K562 (cell line): ENCODE measurements around the gene SPTA1. TPM values are rescaled to one million over a fixed set of nuclear protein-coding genes. Genes with fewer than 3 reads are reported as not detected.

Source experiments
- ATAC-seq: fragments of 200-7000 bp; cut with Tn5 transposase; 3 replicates; pipeline ENCODE4 v1.9.1; 2020; ENCODE audit warnings: moderate library complexity
- BruUV-seq: library from RNA; stranded (reverse); fragments of 400-500 nt; replicated peaks from 2 replicates; lab custom pipeline; 2021; lab: Mats Ljungman, UMichigan
- CTCF ChIA-PET: fragments of 300-600 bp; formaldehyde crosslinking; extraction: SDS; loops from one replicate; lab custom pipeline; 2021; ENCODE audit warnings: low intra/inter-chr PET ratio; lab: Yijun Ruan, JAX
- POLR2A ChIA-PET: fragments of 300-600, 350-650 bp; sonication (Branson Sonifier 250); formaldehyde crosslinking; extraction: SDS; loops from one replicate; lab custom pipeline; 2021; ENCODE audit warnings: antibody characterized with exemption, inconsistent platforms; lab: Yijun Ruan, JAX
- DNase-seq, 4 experiments: peaks; one replicate each; pipeline versions ENCODE4 v3.0.0 to v3.0.0-alpha.2; 2011 to 2018; ENCODE audit warnings: low spot score in 3 of 4, mixed read lengths in 3 of 4; ENCODE audit errors: extremely low read depth in 1 of 4
- FAIRE-seq: peaks from 2 replicates; lab custom pipeline; 2011; peaks lifted over from hg19 to GRCh38; lab: Jason Lieb, UNC
- H2AFZ ChIP-seq: 2 replicates; pipeline ENCODE4 v1.6.0; 2011; ENCODE audit warnings: low read depth, low read length, control low read depth, inconsistent platforms
- H3K27ac ChIP-seq: fragments of 200-600 bp; 3 replicates; pipeline ENCODE4 v1.8.0; 2011; ENCODE audit warnings: low read depth, mild to moderate bottlenecking, control low read depth, inconsistent platforms, low read length, moderate library complexity, mixed read lengths; ENCODE audit errors: extremely low read depth
- H3K27me3 ChIP-seq, 2 experiments: fragments of 300-600 bp in 1 of 2; 2 replicates in 1 of 2; 3 replicates in 1 of 2; pipeline versions ENCODE4 v1.6.0 to v1.8.0; 2011; ENCODE audit warnings: inconsistent platforms in 2 of 2, low read length in 2 of 2, mild to moderate bottlenecking in 1 of 2, mixed read lengths in 1 of 2, moderate library complexity in 1 of 2; ENCODE audit not compliant: control insufficient read depth in 2 of 2, insufficient read depth in 2 of 2
- H3K36me3 ChIP-seq: fragments of 300-600 bp; 3 replicates; pipeline ENCODE4 v1.8.0; 2011; ENCODE audit warnings: mild to moderate bottlenecking, low read length, inconsistent platforms; ENCODE audit not compliant: control insufficient read depth, insufficient read depth
- H3K4me1 ChIP-seq, 2 experiments: fragments of 200-600 bp in 1 of 2; replicated peaks in 1 of 2; 2 replicates in 1 of 2; 3 replicates in 1 of 2; pipeline versions ENCODE4 v1.5.1 to v1.8.0; 2011; ENCODE audit warnings: inconsistent platforms in 2 of 2, low read length in 2 of 2, mild to moderate bottlenecking in 1 of 2, mixed read lengths in 1 of 2, moderate library complexity in 1 of 2; ENCODE audit not compliant: control insufficient read depth in 2 of 2, insufficient read depth in 2 of 2
- H3K4me2 ChIP-seq: 2 replicates; pipeline ENCODE4 v1.6.1; 2011; ENCODE audit warnings: low read length, control low read depth, inconsistent platforms, mixed read lengths; ENCODE audit not compliant: insufficient read depth
- H3K4me3 ChIP-seq: fragments of 200-600 bp; sonication (generic), shearing (Covaris generic); 2 replicates; pipeline ENCODE4 v1.5.1; 2016; ENCODE audit warnings: control low read depth, inconsistent platforms
- H3K79me2 ChIP-seq: fragments of 200-600 bp; 3 replicates; pipeline ENCODE4 v1.8.0; 2011; ENCODE audit warnings: low read length, inconsistent platforms; ENCODE audit not compliant: control insufficient read depth, insufficient read depth
- H3K9ac ChIP-seq, 2 experiments: 2 replicates each; pipeline versions ENCODE4 v1.6.0 to v1.6.1; 2011; ENCODE audit warnings: low read depth in 2 of 2, low read length in 2 of 2, control low read depth in 1 of 2, inconsistent platforms in 1 of 2, mild to moderate bottlenecking in 1 of 2, mixed read lengths in 1 of 2; ENCODE audit not compliant: insufficient read depth in 1 of 2
- H3K9me1 ChIP-seq: one replicate; pipeline ENCODE4 v1.6.0; 2011; ENCODE audit warnings: inconsistent platforms, mild to moderate bottlenecking, low read length, moderate library complexity; ENCODE audit not compliant: control insufficient read depth, insufficient read depth
- H3K9me3 ChIP-seq: replicated peaks from 2 replicates; pipeline ENCODE4 v1.5.1; 2011; ENCODE audit warnings: low read depth, low read length, inconsistent platforms; ENCODE audit not compliant: control insufficient read depth, insufficient read depth
- H4K20me1 ChIP-seq: replicated peaks from 2 replicates; pipeline ENCODE4 v1.6.1; 2011; ENCODE audit warnings: low read length, inconsistent platforms, mixed read lengths; ENCODE audit not compliant: control insufficient read depth, insufficient read depth
- EP300 ChIP-seq: IDR thresholded peaks from 2 replicates; pipeline ENCODE4 v1.6.1; 2012; ENCODE audit warnings: low read length, improper control_type of control experiment
- SP1 ChIP-seq: sonication (generic); formaldehyde crosslinking; IDR thresholded peaks from 2 replicates; pipeline ENCODE4 v1.8.1; 2022; ENCODE audit warnings: mild to moderate bottlenecking, missing genetic modification reagents
- WGBS: fragments of 100-300 bp; shearing (Covaris generic); methylation state at CpG from one replicate; pipeline ENCODE4 v1.1.6; 2016; ENCODE audit warnings: low coverage, mixed read lengths; ENCODE audit not compliant: insufficient coverage; ENCODE audit errors: missing lambda C conversion rate; 5-methylcytosine and 5-hydroxymethylcytosine counted together
- in situ Hi-C: fragments of 300-500 bp; cut with MboI; formaldehyde crosslinking; loops from 4 replicates; pipeline ENCODE4 v1.15.0; 2018; ENCODE audit warnings: inconsistent platforms, mixed read lengths
- intact Hi-C: fragments of 100-400 bp; cut with micrococcal nuclease; formaldehyde crosslinking; loops from 2 replicates; pipeline ENCODE4 v1.14.2; 2022
- polyA plus RNA-seq, 8 experiments: library from polyadenylated mRNA; depleted of rRNA in 4 of 8; stranded (reverse) in 5 of 8; unstranded in 3 of 8; fragments of >200 nt; fragmentation: Nextera tagmentation in 2 of 8; fragmentation: Illumina TruSeq in 1 of 8; extraction: Ambion mirVana in 2 of 8; extraction: Trizol in 1 of 8; gene quantifications; 2 replicates each; pipeline versions ENCODE4 v1.2.1 to v1.2.3, GENCODE V29; 2011 to 2014; ENCODE audit warnings: inconsistent platforms in 1 of 8, missing spikeins in 1 of 8
- total RNA-seq, 7 experiments: library from RNA; depleted of rRNA in 6 of 7; stranded (reverse); fragments of >200 nt in 6 of 7; fragmentation: Illumina TruSeq in 2 of 7; extraction: Trizol in 2 of 7; gene quantifications; 2 replicates each; pipeline versions ENCODE4 v1.2.1 to v1.2.3, GENCODE V29; 2011 to 2021; ENCODE audit warnings: low replicate concordance in 1 of 7
- TF ChIP-seq, protein P1 (sequence below): sonication (generic); IDR thresholded peaks from 2 replicates; pipeline ENCODE4 v1.6.1; 2016

Gene SPTA1
- total and polyA plus RNA-seq, 9 of the 15 experiments (the other 6 are each of a cell fraction or from before 2014, with no cell fraction given): 11.0 to 62.1 (median 45.9) TPM

DNA sequence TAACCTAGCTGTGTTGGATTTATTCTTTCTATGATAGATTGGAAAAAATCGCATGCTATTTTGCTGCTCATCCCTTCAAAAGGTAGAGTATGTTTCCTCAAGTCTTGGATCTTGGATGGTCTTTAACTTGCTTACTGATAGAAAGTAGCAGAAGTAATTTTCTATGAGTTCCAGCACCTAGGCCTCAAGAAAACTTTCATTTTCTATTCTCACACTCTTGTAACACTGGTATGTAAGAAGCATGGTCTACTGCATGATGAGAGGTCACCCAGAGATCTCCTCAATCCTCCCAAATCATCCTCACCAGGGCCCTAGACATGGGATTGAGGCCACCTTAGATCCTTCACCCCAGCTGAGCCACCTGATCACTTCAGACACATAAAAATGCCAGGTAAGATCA lies 7.2 kb downstream of the SPTA1 start:
- intact Hi-C loops: no loop called here
- no peak for DNase-seq
- ATAC-seq: no peak
- FAIRE-seq: no peak
- CTCF ChIA-PET: no interaction called here
- no peak overlapping the region for H3K4me2 ChIP-seq
- H3K27ac ChIP-seq: no peak overlapping the region
- H4K20me1 ChIP-seq: no peaks in the 10 kb centered on the region
- H2AFZ ChIP-seq: no peak overlapping the region
- 80% methylated on average over 1 of the region's 1 CpG for WGBS
- in situ Hi-C loops: no loop called here
- no peaks in the 10 kb centered on the region for H3K27me3 ChIP-seq
- BruUV-seq: no TSS peak
- H3K4me3 ChIP-seq: no peak overlapping the region
- no peaks in the 10 kb centered on the region for H3K9me3 ChIP-seq
- POLR2A ChIA-PET: interaction anchor here (1.3 to 1.4 kb wide), 2 partner anchors 10 to 11 kb away, joined by 3 to 5 read pairs; no protein-coding TSS in a partner anchor
- H3K9me1 ChIP-seq: no peaks in the 10 kb centered on the region
- H3K4me1 ChIP-seq: peaks cover 0 to 8% of the 10 kb centered on the region in 2 experiments; a peak in 2 of 5 replicates
- no peak for TF ChIP-seq EP300
- no peak overlapping the region for H3K9ac ChIP-seq
- peaks cover 96% of the 10 kb centered on the region for H3K36me3 ChIP-seq
- H3K79me2 ChIP-seq: peaks cover 20% of the 10 kb centered on the region

DNA sequence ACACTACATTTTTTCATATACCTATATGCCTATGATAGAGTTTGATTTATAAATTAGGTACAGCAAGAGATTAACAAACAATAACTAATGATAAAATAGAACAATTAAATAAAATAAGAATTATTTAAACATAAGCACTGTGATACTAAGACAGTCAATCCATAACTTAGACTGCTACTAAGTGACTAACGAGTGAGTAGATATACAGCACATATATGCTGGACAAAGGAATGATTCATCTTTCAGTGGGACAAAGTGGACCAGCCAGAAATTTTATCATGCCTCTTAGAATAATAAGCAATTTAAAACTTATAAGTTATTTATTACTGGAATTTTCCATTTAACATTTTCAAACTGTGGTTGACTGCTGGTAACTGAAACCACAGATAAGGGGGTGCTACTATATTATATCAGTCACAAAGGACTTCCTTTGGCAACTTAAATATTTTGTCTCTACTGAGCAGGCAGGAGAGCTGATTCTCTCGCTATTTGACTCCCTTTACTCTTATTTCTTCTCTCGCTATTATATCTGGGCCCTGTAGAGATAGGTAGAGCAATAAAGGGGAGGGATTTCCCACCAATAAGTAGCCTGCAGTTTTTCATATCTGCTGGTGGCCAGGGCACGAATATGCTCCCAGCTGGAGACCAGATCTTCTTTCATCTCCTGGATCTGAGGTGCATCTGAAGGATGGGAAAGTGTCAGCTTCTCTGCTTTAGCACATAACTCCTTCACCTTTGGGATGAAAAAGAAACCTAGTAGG lies 10.8 kb downstream of the SPTA1 start:
- intact Hi-C loops: no loop called here
- no peak for FAIRE-seq
- 50% methylated on average over 4 of the region's 4 CpGs for WGBS

More for the DNA sequence above, 10.8 kb downstream of the SPTA1 start:
- Histone ChIP-seq H3K27ac (no peak overlapping the region), H3K27me3 (no peaks in the 10 kb centered on the region), H3K4me3 (no peak overlapping the region), H3K9ac (no peak overlapping the region), H3K9me3 (no peaks in the 10 kb centered on the region), H3K4me1 (no peaks in the 10 kb centered on the region; a peak in 1 of 5 replicates), H3K4me2 (no peak overlapping the region), H4K20me1 (no peaks in the 10 kb centered on the region), H3K36me3 (peaks cover 96% of the 10 kb centered on the region), H2AFZ (no peak overlapping the region), H3K9me1 (no peaks in the 10 kb centered on the region)
- DNase-seq (no peak), ATAC-seq (no peak)
- CTCF ChIA-PET: no interaction called here
- in situ Hi-C loops: no loop called here
- POLR2A ChIA-PET: interaction anchor here (1.4 kb wide), 1 partner anchor 10 kb away, joined by 9 read pairs; the partner anchor contains the start of gene SPTA1
- no TSS peak for BruUV-seq
- no peak for TF ChIP-seq SP1 (CRISPR knock-in tag)
- TF ChIP-seq, protein P1, sequence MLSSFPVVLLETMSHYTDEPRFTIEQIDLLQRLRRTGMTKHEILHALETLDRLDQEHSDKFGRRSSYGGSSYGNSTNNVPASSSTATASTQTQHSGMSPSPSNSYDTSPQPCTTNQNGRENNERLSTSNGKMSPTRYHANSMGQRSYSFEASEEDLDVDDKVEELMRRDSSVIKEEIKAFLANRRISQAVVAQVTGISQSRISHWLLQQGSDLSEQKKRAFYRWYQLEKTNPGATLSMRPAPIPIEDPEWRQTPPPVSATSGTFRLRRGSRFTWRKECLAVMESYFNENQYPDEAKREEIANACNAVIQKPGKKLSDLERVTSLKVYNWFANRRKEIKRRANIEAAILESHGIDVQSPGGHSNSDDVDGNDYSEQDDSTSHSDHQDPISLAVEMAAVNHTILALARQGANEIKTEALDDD: 0 out of 2 replicates have a peak, but pooled peaks have one; percentile 16
- TF ChIP-seq, all 486 proteins: peak for 1
- no peaks in the 10 kb centered on the region for H3K79me2 ChIP-seq
